H1 (cell line): ENCODE results near the gene EME2. TPM values are rescaled to one million over a fixed set of nuclear protein-coding genes. Genes with fewer than 3 reads are reported as not detected.

ENCODE experiments used
- CTCF ChIA-PET: fragments of 300-600 bp; sonication (Branson Sonifier 250); formaldehyde crosslinking; loops from one replicate; lab custom pipeline; 2021; ENCODE audit not compliant: partially characterized antibody; lab: Charles Lee
- POLR2A ChIA-PET: fragments of 300-600 bp; sonication (Branson Sonifier 250); formaldehyde crosslinking; loops from one replicate; lab custom pipeline; 2021; ENCODE audit warnings: inconsistent platforms; ENCODE audit not compliant: partially characterized antibody; lab: Charles Lee
- DNase-seq, 2 experiments: peaks; one replicate each; pipeline versions ENCODE4 v3.0.0 to v3.0.0-alpha.2; 2010 to 2022; ENCODE audit warnings: low spot score in 2 of 2, low read depth in 1 of 2, mixed read lengths in 1 of 2
- FAIRE-seq: peaks from 2 replicates; lab custom pipeline; 2011; peaks lifted over from hg19 to GRCh38; lab: Jason Lieb, UNC
- H2AFZ ChIP-seq: 2 replicates; pipeline ENCODE4 v1.8.1; 2012; ENCODE audit warnings: low read length, inconsistent platforms
- H2AK5ac ChIP-seq: 2 replicates; pipeline ENCODE4 v1.6.1; 2013; ENCODE audit warnings: low read depth, low read length
- H2BK120ac ChIP-seq: replicated peaks from 2 replicates; pipeline ENCODE3; 2013; ENCODE audit warnings: low read depth, low read length, inconsistent platforms
- H2BK12ac ChIP-seq: 2 replicates; pipeline ENCODE4 v1.6.1; 2013; ENCODE audit warnings: low read depth, low read length
- H2BK15ac ChIP-seq: 2 replicates; pipeline ENCODE4 v1.6.1; 2013; ENCODE audit warnings: low read length
- H2BK20ac ChIP-seq: 2 replicates; pipeline ENCODE4 v1.6.1; 2013; ENCODE audit warnings: low read length
- H2BK5ac ChIP-seq: 2 replicates; pipeline ENCODE4 v1.6.1; 2013; ENCODE audit warnings: low read depth, low read length
- H3K14ac ChIP-seq: 2 replicates; pipeline ENCODE4 v1.6.1; 2013; ENCODE audit warnings: inconsistent platforms; ENCODE audit not compliant: insufficient read length
- H3K18ac ChIP-seq: 2 replicates; pipeline ENCODE4 v1.6.1; 2013; ENCODE audit warnings: low read length; ENCODE audit errors: extremely low read depth
- H3K23ac ChIP-seq: 2 replicates; pipeline ENCODE4 v1.6.1; 2013; ENCODE audit warnings: inconsistent platforms; ENCODE audit not compliant: insufficient read length
- H3K23me2 ChIP-seq: 2 replicates; pipeline ENCODE4 v1.6.1; 2013; ENCODE audit warnings: low read depth, low read length
- H3K27ac ChIP-seq: 2 replicates; pipeline ENCODE4 v1.6.1; 2011; ENCODE audit warnings: low read depth, low read length, inconsistent platforms
- H3K27me3 ChIP-seq, 4 experiments: replicated peaks in 1 of 4; 1 replicate in 1 of 4; 2 replicates in 3 of 4; pipeline versions ENCODE4 v1.6.1 to v1.8.1; 2011 to 2013; ENCODE audit warnings: low read length in 3 of 4, mild to moderate bottlenecking in 3 of 4, inconsistent platforms in 2 of 4, mixed read lengths in 2 of 4, moderate library complexity in 1 of 4; ENCODE audit not compliant: control insufficient read depth in 3 of 4, insufficient read depth in 3 of 4; ENCODE audit errors: extremely low read depth in 1 of 4
- H3K36me3 ChIP-seq, 4 experiments: 2 replicates each; pipeline versions ENCODE4 v1.6.1 to v1.8.1; 2011 to 2013; ENCODE audit warnings: mild to moderate bottlenecking in 4 of 4, low read length in 3 of 4, moderate library complexity in 2 of 4, control low read depth in 1 of 4, inconsistent platforms in 1 of 4; ENCODE audit not compliant: insufficient read depth in 4 of 4, control insufficient read depth in 2 of 4
- H3K4ac ChIP-seq: replicated peaks from 2 replicates; pipeline ENCODE3; 2013; ENCODE audit warnings: low read length, low read depth, mixed read lengths, inconsistent platforms; ENCODE audit not compliant: insufficient read length
- H3K4me1 ChIP-seq, 4 experiments: replicated peaks in 1 of 4; 1 replicate in 1 of 4; 2 replicates in 3 of 4; pipeline versions ENCODE4 v1.6.1 to v1.8.1; 2011 to 2013; ENCODE audit warnings: low read length in 3 of 4, inconsistent platforms in 2 of 4, mixed read lengths in 1 of 4; ENCODE audit not compliant: insufficient read depth in 4 of 4, control insufficient read depth in 3 of 4
- H3K4me2 ChIP-seq, 2 experiments: 2 replicates each; pipeline versions ENCODE4 v1.6.1 to v1.8.1; 2011 to 2013; ENCODE audit warnings: low read depth in 2 of 2, low read length in 2 of 2, control low read depth in 1 of 2, inconsistent platforms in 1 of 2, mild to moderate bottlenecking in 1 of 2; ENCODE audit not compliant: insufficient read depth in 1 of 2
- H3K4me3 ChIP-seq, 4 experiments: fragments of 200-600, 300-600 bp in 1 of 4; sonication (generic), shearing (Covaris generic), sonication (Bioruptor Twin) in 1 of 4; 2 replicates each; pipeline versions ENCODE4 v1.5.1 to v1.8.1; 2011 to 2016; ENCODE audit warnings: low read length in 4 of 4, low read depth in 3 of 4, control low read depth in 2 of 4, inconsistent platforms in 2 of 4, mild to moderate bottlenecking in 2 of 4, mixed read lengths in 1 of 4, moderate library complexity in 1 of 4; ENCODE audit not compliant: insufficient read depth in 2 of 4; ENCODE audit errors: extremely low read depth in 1 of 4
- H3K56ac ChIP-seq: replicated peaks from 2 replicates; pipeline ENCODE3; 2013; ENCODE audit warnings: low read depth, mild to moderate bottlenecking, mixed read lengths, low read length, inconsistent platforms; ENCODE audit not compliant: insufficient read length
- H3K79me1 ChIP-seq: 2 replicates; pipeline ENCODE4 v1.6.1; 2013; ENCODE audit warnings: low read depth, low read length, control low read depth
- H3K79me2 ChIP-seq, 2 experiments: 2 replicates each; pipeline versions ENCODE4 v1.6.1 to v1.8.1; 2012 to 2013; ENCODE audit warnings: low read length in 2 of 2, mild to moderate bottlenecking in 2 of 2, inconsistent platforms in 1 of 2; ENCODE audit not compliant: insufficient read depth in 2 of 2, control insufficient read depth in 1 of 2
- H3K9ac ChIP-seq, 4 experiments: replicated peaks in 1 of 4; 1 replicate in 1 of 4; 2 replicates in 3 of 4; pipeline versions ENCODE4 v1.6.1 to v1.8.1; 2011 to 2013; ENCODE audit warnings: low read depth in 3 of 4, low read length in 3 of 4, control low read depth in 2 of 4, mild to moderate bottlenecking in 2 of 4, moderate library complexity in 2 of 4, inconsistent platforms in 1 of 4; ENCODE audit errors: extremely low read depth in 1 of 4
- H3K9me3 ChIP-seq, 2 experiments: 2 replicates each; pipeline versions ENCODE4 v1.6.1 to v1.8.1; 2012 to 2013; ENCODE audit warnings: mild to moderate bottlenecking in 2 of 2, moderate library complexity in 2 of 2, control low read depth in 1 of 2, inconsistent platforms in 1 of 2, low read depth in 1 of 2, low read length in 1 of 2, mixed read lengths in 1 of 2; ENCODE audit not compliant: insufficient read depth in 2 of 2
- H4K20me1 ChIP-seq, 2 experiments: replicated peaks in 1 of 2; 2 replicates each; pipeline versions ENCODE3 to v1.8.1; 2011 to 2013; ENCODE audit warnings: inconsistent platforms in 2 of 2, low read length in 2 of 2, mild to moderate bottlenecking in 1 of 2; ENCODE audit not compliant: insufficient read depth in 2 of 2, control insufficient read depth in 1 of 2
- H4K5ac ChIP-seq: 2 replicates; pipeline ENCODE4 v1.6.1; 2013; ENCODE audit warnings: low read length, low read depth, mixed read lengths, inconsistent platforms; ENCODE audit not compliant: insufficient read length
- H4K8ac ChIP-seq: 2 replicates; pipeline ENCODE4 v1.8.0; 2013; ENCODE audit warnings: mild to moderate bottlenecking, moderate library complexity, low read length, inconsistent platforms; ENCODE audit not compliant: insufficient read depth; ENCODE audit errors: extremely low read depth
- H4K91ac ChIP-seq: replicated peaks from 2 replicates; pipeline ENCODE3; 2013; ENCODE audit warnings: low read length, mixed read lengths, inconsistent platforms; ENCODE audit not compliant: insufficient read length
- CBX5 ChIP-seq: fragments of 300-800, 300-1000 bp; sonication (generic); IDR thresholded peaks from 2 replicates; pipeline ENCODE4 v1.7.1; 2016; ENCODE audit warnings: antibody characterized with exemption, low read length, low read depth
- JUND ChIP-seq: IDR thresholded peaks from 2 replicates; pipeline ENCODE4 v1.6.1; 2011; ENCODE audit warnings: mild to moderate bottlenecking, improper control_type of control experiment, low read length
- SP4 ChIP-seq: IDR thresholded peaks from 2 replicates; pipeline ENCODE4 v1.6.1; 2012; ENCODE audit warnings: low read length, inconsistent platforms
- TAF7 ChIP-seq: optimal IDR thresholded peaks from 2 replicates; pipeline ENCODE3; 2011; ENCODE audit warnings: low read depth, mild to moderate bottlenecking, inconsistent platforms, low read length, moderate library complexity, borderline replicate concordance
- TBP ChIP-seq: IDR thresholded peaks from 2 replicates; pipeline ENCODE4 v1.6.1; 2011; ENCODE audit warnings: low read depth, low read length, improper control_type of control experiment
- WGBS, 2 experiments: shearing (Covaris generic) in 1 of 2; methylation state at CpG; one replicate each; pipeline versions ENCODE4 v1.1.6 to v1.1.7; 2013 to 2015; ENCODE audit warnings: low lambda C conversion rate in 2 of 2, mixed read lengths in 2 of 2, inconsistent platforms in 1 of 2, low coverage in 1 of 2, missing lambda C conversion rate in 1 of 2; ENCODE audit not compliant: insufficient replicate concordance in 2 of 2, insufficient coverage in 1 of 2, insufficient read length in 1 of 2; ENCODE audit errors: extremely low coverage in 1 of 2, missing lambda C conversion rate in 1 of 2; 5-methylcytosine and 5-hydroxymethylcytosine counted together
- polyA plus RNA-seq, 7 experiments: library from polyadenylated mRNA; depleted of rRNA in 3 of 7; stranded (reverse) in 5 of 7; unstranded in 2 of 7; fragments of >200 nt in 5 of 7; fragments of 200-250 nt in 2 of 7; gene quantifications; 1 replicate in 5 of 7; 2 replicates in 1 of 7; 4 replicates in 1 of 7; pipeline versions ENCODE4 v1.2.1 to v1.2.3, GENCODE V29; 2011 to 2013; ENCODE audit warnings: missing spikeins in 2 of 7, mixed read lengths in 2 of 7
- total RNA-seq: library from RNA; stranded (reverse); fragmentation: NEBNext Ultra II Directional; extraction: Animal tissue kit (Norgen Biotek cat#: 25700); gene quantifications from 2 replicates; pipeline ENCODE4 v1.2.1, GENCODE V29; 2021
- TF ChIP-seq, protein P1 (sequence below): IDR thresholded peaks from 2 replicates; pipeline ENCODE4 v1.6.1; 2011; ENCODE audit warnings: low read depth, mild to moderate bottlenecking, low read length; ENCODE audit not compliant: insufficient read depth

EME2 gene
- total and polyA plus RNA-seq, 2 of the 8 experiments (the other 6 are each of a cell fraction or from before 2014, with no cell fraction given), result 13.1 to 19.7 TPM

DNA sequence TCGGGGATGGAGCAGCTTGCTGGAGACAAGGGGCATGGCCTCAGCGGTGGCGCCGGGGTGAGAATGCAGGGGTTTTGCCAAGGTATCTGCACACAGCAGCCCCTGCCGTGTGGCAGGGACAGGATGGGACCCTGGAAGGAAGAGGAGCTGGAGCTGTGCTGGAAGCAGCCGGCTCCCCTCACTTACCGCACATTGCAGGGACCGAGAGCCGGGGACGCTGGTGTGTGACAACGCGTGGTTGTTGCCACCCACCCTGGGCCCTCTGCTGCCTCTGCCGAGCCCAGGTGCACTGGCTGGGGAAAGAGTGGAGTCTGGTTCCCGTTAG, 13.2 kb downstream of the EME2 start:
- Histone ChIP-seq H3K79me2 (peaks cover 0 to 35% of the 10 kb centered on the region in 2 experiments; a peak in 3 of 4 replicates), H4K8ac (0 out of 2 replicates have a peak overlapping the region, but pooled peaks have one; percentile 5), H3K4ac (no peak overlapping the region), H2BK12ac (no peak overlapping the region), H3K9me3 (no peaks in the 10 kb centered on the region), H3K27ac (no peak overlapping the region), H2BK15ac (no peak overlapping the region), H2BK5ac (no peak overlapping the region), H2BK20ac (no peak overlapping the region), H3K79me1 (peaks cover 16% of the 10 kb centered on the region; the same call in 1 of the 2 replicates), H3K14ac (no peak overlapping the region), H4K5ac (no peak overlapping the region), H3K4me1 (peaks cover 0 to 7% (median 4%) of the 10 kb centered on the region in 4 experiments; a peak in 5 of 7 replicates), H3K9ac (no peak overlapping the region), H3K18ac (no peak overlapping the region), H3K56ac (no peak overlapping the region), H2AK5ac (no peak overlapping the region), H4K20me1 (peaks cover 20 to 25% of the 10 kb centered on the region in 2 experiments), H3K36me3 (peaks cover 0 to 34% (median 2%) of the 10 kb centered on the region in 4 experiments; a peak in 4 of 8 replicates), H2AFZ (no peak overlapping the region), H3K4me3 (no peak overlapping the region), H2BK120ac (no peak overlapping the region), H4K91ac (no peak overlapping the region), H3K23me2 (peaks cover 3% of the 10 kb centered on the region; the same call in 1 of the 2 replicates), H3K23ac (no peak overlapping the region), H3K4me2 (no peak overlapping the region), H3K27me3 (no peaks in the 10 kb centered on the region)
- 93% methylated on average over 14 of the region's 14 CpGs; no CpG with 5 or more reads in 1 of the 2 experiments for WGBS, 2 experiments
- TF ChIP-seq TBP (no peak), CBX5 (no peak), JUND (no peak), TAF7 (no peak), SP4 (no peak)
- TF ChIP-seq, protein P1, sequence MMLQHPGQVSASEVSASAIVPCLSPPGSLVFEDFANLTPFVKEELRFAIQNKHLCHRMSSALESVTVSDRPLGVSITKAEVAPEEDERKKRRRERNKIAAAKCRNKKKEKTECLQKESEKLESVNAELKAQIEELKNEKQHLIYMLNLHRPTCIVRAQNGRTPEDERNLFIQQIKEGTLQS, result no peak
- CTCF ChIA-PET, result interaction anchor here (0.5 to 1.4 kb wide), 3 partner anchors 12 to 42 kb away, joined by 3 to 4 read pairs (median 3); partner anchors contain the start of gene FAHD1
- DNase-seq (no peak), FAIRE-seq (no peak)
- POLR2A ChIA-PET, result interaction anchor here (4.0 kb wide), 1 partner anchor 11 kb away, joined by 13 read pairs; no protein-coding TSS in a partner anchor
